SH-SY5Y (cell line): ENCODE data around the gene TMC4.

Experiments
- GATA2 ChIP-seq: IDR thresholded peaks from 2 replicates; pipeline ENCODE4 v1.6.1; 2011; ENCODE audit warnings: mild to moderate bottlenecking, low read depth, low read length
- GATA3 ChIP-seq: IDR thresholded peaks from 2 replicates; pipeline ENCODE4 v1.6.1; 2011; ENCODE audit warnings: low read depth, mild to moderate bottlenecking, low read length, moderate library complexity

- no peak for TF ChIP-seq GATA2
- TF ChIP-seq GATA3, result no peak
Measured at GRCh38 chr19:54207983-54208783, 35.2 kb upstream of the TMC4 start.
